Activated T-cell treated with anti-CD3 and anti-CD28 coated beads, Interleukin-2, amount 50 U/mL, for 48 hours (primary cell): ENCODE measurements around the gene SLC38A8.

Source experiments
- DNase-seq, 2 experiments: peaks; one replicate each; pipeline ENCODE4 v3.0.0-alpha.2; 2020

SLC38A8 gene

DNA sequence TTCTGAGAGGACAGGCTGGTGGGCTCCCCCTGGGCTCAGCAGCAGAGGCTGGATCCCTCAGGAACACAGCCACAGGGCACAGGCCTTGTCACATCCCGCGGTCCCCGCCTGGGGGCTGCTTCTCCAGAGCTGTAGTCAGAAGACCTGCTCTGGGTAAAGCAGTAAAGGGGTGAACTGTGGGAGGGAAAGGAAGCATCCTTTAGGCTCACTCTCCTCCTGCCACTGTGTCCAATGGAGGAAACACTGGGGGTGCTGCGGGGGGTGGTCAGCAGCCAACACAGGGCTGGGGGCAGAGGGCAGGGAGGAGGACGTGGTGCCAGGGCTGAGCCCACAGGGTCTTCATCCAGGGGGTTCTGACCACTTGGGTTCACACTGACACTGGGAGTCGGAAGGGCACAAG, 5.0 kb upstream of the SLC38A8 start:
- DNase-seq: no peak

DNA sequence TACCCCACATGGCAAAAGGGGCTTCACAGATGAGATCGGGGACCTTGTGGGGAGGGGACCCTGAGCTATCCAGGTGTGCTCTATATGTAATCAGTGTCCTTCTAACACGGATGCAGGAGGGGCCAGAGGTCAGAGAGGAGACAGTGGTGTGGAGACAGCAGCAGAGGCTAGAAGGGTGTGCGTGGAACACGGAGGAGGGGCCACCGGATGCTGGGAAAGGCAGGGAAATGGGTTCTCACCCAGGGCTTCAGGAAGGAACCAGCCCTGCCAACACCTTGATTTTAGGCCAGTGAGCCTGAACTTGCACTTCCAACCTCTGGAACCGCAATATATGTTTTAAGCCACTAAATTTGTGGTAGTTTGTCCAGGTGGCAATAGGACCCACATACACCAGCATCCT, 4.6 kb upstream of the SLC38A8 start:
- no peak for DNase-seq

DNA sequence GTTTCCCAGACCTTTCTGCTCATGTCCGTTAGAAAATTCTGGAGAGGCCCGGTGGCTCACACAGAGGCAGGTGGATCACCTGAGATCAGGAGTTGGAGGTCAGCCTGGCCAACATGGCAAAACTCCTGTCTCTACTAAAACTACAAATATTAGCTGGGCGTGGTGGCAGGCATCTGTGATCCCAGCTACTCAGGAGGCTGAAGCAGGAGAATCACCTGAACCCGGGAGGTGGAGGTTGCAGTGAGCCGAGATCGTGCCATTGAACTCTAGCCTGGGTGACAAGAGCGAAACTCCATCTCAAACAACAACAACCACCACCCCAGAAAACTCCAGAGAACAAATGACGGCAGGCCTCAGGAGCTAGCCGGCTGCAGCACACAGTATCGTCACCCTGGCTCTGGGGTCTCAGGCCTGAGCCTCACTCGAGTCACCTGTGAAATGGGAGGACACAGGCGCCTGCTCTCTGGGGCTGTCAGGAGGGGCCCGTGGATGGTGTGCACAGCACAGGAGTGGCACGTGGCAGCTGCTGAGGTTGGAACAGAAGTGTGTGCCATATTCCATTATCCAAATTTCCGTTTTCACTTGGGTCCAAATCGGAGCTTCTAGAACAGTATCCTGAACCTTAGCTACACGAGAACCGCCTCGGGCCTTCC, 3.3 kb upstream of the SLC38A8 start:
- no peak for DNase-seq

DNA sequence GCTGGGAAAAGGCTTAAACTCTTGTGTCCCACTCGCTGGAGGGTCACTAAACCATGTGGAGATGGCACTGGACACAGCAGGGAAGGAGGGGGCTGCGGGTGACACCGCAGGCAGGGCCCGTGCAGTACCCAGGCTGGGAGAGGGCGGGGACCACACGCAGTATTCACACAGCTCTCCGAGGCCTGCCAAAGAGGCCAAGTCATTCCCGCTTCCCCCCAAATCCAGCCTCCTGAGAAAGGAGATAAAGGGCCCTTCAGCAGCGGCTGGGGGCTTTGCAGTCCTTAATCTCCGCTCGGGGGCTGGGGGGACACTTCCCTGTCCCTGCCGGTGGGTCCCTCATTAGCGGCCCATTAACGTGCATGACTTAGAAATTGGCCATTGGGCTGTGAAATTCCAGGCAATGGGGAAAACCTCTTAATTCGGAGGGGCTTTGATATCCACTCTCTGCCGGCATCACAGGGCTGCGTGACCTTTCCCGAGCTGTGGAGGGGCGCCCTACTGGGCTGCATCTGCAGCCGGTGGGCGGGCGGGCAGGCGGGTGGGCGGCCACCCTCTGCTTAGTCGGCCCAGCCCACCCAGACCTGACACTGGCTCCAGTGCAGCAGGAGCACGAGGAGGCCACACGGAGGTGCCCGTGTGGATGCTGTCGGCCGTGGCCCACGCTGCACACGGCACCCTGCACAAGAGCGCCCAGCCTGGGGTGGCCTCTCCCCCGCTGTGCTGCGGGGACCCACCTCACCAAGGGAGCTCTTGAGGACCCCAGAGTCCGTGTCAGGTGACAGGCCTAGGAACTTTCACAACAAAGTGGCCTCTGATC, 2.6 kb upstream of the SLC38A8 start:
- no peak for DNase-seq

DNA sequence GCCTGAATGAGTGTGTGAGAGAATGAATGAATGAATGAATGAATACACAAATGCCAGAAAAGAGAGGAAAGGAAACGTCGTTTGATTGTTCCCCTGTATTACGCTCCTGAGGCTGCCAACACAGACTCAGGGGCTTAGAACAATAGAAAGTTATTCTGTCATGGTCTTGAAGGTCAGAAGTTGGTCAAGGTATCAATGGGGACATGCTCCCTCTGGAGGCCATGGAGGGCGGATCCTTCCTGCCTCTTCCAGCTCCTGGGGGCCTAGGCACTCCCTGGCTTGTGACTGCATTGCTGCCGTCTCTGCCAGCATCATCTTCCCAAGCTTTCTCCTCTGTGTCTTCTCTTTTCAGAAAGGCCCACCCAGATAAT, 1.5 kb upstream of the SLC38A8 start:
- no peak for DNase-seq

DNA sequence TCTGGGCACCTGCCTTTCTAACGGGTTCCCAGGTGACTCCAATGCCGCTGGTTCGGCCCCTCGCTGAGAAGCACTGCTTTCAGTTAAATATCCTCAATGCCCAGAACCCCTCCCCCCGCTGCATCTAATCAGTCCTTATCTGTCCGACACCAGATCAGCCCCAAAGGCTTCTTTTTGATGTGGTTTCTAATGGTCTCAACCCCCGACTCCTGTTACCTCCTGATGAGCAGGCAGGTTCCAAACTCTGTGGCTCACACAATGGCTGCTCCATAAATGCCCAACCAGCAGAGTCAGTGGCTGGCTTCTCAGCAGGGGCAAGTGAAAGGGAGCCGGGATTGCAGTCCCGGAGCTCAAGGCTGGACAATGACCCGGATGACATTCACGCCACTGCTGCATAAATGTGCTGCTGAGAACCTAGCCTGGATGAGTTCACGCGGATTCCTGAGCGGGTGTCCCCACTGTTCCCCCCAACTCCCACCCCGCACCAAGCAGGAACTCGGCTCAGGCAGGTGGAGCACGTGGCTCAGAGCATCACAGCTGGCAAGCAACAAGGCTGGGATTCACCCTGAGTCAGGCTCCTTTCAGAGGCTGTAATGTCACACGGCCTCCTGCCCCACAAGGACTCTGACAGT, 1.0 kb upstream of the SLC38A8 start:
- DNase-seq: no peak

DNA sequence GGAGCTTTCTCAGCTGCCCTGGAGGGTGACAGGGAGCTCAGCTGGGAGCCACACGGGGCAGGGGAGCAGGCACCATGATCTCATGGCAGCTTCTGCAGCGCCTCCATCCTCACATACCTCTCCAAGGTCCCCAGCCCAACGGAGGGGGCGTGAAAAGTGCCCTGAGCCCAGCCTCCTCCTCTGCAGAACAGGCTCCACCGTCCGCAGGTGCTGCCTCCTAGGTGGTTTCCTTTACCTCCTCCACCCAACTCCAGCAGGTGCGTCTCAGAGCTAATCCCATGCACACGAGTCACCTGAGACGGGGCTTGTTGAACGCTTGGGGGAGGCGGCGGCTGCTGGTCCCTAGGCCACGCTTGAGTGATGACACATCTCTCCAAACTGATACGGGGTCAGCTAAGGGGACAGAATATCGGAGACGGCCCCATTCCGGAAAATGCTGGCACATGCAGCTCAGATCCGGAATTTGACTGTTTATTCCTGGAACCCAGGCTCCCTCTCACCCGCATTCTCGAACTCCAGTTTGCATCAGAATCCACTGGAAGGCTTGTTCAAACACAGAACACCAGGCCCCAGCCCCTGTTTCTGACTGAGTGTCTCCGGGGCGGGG, 387 bp upstream of the SLC38A8 start:
- no peak for DNase-seq

DNA sequence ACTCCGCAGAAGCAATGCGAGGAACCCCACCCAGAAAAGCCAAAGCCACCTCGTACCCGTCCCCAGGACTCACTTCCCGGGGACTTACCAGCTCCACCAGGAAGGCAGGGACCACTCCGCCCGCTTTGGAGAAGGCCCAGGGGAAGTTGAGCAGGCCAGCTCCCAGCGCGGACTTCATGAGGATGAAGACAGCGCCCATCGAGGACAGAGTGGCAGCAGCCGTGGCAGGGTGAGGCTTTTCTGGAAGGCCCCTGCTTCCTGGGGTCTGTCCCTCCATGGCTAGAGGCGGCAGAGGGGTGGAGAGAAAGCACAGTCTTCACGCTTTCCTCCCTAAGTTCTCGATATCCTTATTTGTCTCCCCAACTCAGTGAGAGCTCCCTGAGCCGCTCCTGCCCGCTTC, 714 bp downstream of the SLC38A8 start:
- no peak for DNase-seq

DNA sequence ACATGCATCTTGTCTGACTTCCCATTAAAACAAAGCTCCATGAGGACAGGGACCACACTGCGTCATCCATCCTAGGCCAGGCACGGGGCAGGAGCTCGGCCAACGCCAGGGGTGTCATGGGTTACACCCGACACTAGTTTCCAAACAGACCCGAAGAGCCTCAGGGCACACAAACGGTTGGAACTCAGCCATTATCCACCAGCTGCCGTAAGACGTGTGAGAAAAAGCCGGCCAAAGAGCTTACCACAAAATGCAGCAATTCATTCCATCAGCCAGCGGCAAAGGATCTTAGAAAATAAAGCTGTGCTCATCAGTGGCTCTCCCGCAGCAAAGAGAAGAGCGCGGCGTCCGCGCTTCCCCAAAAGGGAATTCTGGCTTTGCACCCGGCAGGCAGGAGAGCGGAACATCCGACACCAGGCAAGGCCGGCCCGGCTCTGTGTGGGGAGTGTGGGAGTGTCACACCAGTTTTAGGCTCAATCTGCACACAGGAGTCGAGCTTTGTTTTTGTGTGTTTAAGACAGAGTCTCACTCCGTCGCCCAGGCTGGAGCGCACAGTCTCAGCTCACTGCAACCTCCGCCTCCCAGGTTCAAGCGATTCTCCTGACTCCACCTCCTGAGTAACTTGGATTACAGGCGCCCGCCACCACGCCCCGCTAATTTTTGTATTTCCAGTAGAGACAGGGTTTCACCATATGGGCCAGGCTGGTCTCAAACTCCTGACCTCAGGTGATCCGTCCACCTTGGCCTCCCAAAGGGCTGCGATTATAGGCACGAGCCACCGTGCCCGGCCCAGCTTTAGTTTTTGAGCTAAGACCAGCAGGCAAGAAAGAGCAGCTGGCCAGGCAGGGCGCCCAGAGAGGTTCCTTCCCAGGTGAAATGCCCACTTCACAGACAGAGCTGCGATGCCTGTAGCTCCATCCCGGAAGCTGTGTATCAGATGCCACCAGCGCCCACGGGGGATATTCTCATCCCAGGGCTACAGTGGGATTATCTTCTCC, 1.5 kb downstream of the SLC38A8 start:
- no peak for DNase-seq

DNA sequence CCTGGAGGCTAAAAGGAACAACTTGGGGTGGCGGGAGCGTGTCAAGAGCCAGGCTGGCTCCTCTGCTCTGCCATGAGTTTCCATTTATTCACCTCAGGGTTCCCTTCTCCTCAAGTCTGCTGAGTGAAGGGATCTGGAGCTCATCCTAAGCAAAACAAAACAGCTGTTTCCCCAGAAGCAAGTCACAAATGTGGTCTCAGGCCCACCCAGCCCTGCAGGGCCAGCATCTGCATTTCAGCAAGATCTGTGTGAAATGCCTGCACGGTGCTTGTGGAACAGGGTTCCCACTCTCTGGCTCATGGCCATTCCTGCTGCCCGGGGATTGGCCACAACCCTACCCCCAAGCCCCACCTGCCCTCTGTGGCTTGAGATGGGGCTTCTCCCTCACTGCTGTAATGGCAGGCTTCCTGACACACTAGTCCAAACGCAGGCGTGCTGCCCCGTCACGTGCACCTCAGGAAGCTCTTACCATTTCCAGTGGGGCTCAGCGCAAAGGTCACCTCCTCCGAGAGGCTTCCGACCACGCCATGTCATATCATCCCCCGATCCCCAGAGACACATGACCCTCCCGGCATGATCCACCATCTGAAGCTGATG, 2.3 kb downstream of the SLC38A8 start:
- no peak for DNase-seq

DNA sequence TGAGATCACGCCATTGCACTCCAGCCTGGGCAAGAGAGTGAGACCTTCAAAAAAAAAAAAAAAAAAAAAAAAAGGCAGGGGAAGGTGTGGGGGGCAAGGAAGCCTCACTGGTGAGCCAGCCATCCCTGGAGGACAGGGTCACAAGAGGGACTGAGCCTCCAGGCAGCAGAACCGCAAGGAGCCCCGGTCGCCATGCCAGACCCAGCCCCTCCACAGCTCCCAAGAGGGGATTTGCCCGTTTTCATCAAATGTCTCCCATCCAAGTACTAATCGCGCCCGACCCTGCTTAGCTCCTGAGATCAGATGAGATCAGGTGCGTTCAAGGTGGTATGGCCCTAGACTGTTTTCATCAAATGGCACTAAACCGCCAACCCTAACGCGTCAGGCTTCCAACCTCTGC, 2.9 kb downstream of the SLC38A8 start:
- no peak for DNase-seq

DNA sequence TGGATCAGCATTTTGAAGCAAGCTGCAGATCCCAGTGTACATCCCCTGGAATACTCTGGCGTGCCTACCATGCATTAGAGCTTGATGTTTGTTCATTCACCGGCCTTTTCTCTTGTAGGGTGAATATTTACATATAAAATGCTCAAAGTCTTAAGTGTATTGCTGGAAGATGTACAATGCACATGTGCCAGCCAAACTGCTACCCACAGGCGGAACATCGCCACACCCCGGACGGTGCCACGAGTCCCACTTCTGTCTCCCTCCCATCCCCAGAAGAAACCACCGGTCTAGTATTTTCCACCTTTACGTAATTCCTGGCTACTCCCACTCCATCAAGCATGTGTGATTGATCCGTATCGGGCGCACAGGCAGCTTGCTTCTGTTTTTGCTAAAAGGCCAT, 4.1 kb downstream of the SLC38A8 start:
- DNase-seq: no peak

DNA sequence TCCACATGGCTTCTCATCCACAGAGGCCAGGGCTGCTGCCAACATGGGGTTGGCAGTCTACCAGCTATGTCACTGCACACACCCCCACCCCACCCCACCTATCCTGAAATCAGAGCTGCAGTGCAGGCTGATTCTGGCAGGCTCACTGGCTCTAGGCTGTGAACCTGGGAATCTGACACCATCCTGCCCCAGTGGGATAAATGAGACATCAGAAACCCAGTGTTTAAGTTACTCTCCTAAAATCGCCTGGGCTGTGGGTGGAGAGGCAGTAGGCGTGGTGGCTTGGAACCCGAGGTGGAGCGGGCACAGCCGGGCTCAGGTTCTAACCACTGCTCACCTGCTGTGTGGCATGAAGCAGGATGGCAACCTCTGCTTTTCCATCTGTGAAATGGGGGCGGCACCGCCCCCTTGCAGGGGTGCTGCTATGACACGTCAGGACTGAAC, 5.6 kb downstream of the SLC38A8 start:
- DNase-seq: no peak

DNA sequence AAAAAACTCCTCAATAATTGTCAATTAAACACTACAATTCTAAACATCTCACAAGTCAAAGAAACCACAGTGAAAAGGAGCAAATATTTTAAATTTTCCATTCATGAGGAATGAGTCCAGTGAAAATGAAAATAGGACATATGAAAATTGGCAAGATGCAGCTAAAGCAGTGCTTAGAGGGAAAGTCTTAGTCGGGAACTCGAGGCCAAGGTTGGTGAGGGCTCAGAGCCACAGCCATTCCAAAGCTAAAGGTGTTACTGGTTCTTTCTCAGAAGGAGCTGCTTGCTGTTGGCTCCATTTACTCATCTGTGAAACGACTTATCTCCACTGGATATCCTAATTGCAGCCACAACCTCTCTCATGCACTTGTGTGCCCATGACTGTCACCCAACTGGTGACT, 6.5 kb downstream of the SLC38A8 start:
- no peak for DNase-seq

DNA sequence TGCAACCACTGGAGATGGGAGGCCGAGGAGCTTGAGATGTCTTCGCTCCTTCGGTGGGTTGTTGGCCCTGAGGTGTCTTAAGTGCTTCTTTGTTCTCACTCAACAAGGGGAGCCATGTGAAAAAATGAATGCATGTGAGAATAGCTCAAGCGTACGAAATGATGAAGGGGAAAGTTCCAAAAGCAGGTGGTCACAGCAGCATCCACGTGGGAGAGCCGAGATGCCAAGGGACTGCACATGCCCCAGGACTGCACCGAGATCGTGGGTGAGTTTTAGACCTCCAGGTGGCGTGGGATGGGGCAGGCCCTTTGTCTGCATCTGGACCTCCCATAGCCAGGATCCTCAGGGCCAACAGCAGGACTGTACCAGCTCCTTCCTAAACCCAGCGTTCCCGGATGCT, 8.1 kb downstream of the SLC38A8 start:
- no peak for DNase-seq

DNA sequence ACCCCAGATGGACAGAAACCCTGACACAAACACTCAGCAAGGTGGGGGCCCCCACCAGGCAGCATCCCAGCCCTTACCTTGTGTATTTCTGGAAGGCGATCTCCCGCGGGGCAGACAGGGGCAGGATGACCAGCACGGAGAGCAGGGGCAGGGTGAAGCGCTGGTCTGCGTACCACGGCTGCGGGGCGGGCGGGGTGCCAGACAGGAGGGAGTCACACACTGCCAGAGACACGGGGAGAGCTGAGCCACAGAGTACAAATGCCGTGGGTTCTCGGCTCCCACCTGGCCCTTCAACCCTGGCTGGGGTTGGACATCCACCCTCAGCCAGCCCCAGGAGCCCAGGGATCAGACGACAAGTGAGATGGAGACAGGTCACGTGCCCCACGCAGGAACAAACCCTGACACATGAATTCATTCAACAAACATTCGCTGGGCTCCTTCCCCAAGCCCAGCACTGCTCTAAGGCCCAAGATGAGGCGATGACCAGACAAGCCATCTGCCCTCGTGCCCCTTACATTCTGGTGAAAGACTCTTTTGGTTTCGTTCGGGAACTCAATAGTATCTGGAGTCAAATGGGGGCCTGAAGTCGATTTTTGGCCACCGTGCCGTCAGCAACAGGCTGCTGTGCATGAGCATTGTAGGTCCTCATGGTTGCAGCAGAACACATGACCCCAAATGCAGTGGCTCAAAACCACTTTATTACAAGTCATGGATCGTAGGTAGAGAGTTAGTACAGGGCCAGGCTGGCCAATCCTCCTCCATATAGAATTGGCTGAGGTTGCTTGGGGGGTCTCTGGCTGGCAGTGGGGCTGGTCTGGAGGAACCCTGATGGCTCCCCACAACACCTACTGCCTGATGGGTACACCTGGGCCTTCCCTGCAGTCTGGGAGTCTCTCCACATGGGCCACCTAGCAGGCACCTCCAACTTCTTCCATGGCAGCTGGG, 9.1 kb downstream of the SLC38A8 start:
- no peak for DNase-seq

DNA sequence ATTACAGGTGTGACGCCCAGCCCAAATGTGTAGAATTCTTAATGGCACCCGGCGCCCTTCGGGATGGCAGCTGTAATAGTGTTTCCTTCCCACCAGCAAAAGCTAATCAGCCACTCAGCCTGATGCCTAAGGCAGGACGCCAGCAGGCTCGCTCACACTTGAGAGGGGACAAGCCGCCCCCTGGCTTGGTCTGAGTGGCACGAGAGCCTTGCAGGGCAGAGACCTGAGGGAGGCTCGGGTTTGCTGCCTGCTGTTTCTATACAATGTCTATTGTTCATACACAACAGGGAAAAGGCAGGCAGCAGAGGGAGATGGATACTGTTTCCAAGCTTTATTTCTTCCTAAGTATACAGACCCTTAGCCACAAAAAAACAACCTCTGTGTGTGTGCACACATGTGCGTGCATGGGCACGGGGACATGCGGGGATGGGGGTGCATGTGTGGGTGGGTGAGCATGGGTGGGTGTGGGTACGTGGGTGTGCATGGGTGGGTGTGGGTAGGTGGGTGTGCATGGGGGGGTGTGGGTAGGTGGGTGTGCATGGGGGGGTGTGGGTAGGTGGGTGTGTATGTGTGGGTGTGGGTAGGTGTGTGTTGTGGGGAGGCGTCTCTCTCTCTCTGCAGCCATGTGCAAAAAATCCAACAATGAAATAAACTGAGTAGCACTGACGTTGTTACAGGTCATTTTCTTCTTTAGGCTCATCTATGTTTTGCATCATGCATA, 10.0 kb downstream of the SLC38A8 start:
- no peak for DNase-seq

DNA sequence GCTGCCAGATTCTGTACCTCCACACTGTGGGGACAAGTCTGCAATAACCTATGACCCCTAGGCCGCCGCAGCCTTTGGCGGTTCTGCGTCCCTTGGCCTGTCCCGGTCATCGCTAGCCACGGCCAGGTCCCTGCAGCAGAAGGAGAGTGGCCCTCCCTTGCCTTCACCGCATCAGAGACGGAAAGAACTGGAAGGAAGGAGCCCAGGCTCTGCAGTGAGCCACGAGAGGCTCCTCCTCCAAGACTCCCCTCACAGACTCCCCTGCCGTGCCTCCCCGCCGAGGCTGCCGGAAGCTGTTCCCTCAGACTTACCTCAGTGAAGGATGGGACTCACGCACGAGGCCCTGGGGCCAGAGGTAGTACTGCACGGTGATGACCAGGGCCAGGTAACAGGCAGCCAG, 11.0 kb downstream of the SLC38A8 start:
- no peak for DNase-seq

DNA sequence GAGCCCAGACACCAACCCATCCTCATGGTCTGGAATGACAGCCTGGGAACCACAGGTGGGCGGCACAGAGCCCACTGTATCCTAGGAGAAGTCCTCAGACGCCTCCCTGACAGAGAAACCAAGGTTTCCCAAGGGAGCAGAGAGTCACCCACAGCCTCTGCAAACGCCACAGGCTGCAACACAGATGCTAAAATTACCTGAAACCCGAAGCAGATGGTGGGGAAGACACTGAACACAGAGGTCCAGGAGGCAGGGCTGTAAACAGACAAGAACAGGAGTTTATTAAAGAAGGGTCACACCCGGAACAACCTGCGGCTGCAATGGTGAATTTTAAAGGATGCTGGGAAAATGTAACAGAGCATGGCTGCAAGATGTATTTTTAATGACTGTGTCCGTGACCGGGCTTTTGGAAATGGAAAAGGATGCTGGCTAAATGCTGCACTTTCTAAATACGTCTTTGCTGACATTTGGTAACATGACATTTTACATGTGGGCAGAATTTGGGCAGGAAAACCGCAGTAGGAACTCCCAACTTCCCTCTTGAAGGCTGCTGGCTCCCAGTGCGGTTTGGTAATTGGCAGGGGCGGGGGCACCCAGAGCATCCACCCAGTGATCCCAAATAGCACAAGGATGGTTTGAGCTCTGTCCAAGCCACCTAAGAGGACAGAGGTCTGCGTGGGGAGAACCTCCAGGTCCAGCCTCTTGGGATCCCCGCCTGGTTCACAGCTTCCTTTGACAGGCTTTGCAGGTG, 13.1 kb downstream of the SLC38A8 start:
- DNase-seq: no peak
